AG04450 (cell line): ENCODE measurements around the gene NCKAP1. TPM values are rescaled to one million over a fixed set of nuclear protein-coding genes. Genes with fewer than 3 reads are reported as not detected.
"Not testable (repeated sequence)": the region's sequence is repeated elsewhere in the genome, so short reads cannot be mapped to it uniquely, and the experiment has no call there.

Source experiments
- CTCF ChIA-PET: fragments of 300-600, 350-600 bp; formaldehyde crosslinking; extraction: SDS; loops from one replicate; lab custom pipeline; 2022; ENCODE audit warnings: antibody characterized with exemption, inconsistent platforms; lab: Charles Lee
- POLR2A ChIA-PET: fragments of 350-600 bp; formaldehyde crosslinking; extraction: SDS; loops from one replicate; lab custom pipeline; 2021; ENCODE audit warnings: antibody characterized with exemption, inconsistent platforms; lab: Yijun Ruan, JAX
- DNase-seq: peaks from one replicate; pipeline ENCODE4 v3.0.0-alpha.2; 2011; ENCODE audit warnings: low read depth, low spot score
- H3K27ac ChIP-seq: one replicate; pipeline ENCODE4 v1.5.1; 2012; ENCODE audit warnings: low read depth, low read length, control low read depth
- H3K27me3 ChIP-seq: one replicate; pipeline ENCODE4 v1.6.0; 2012; ENCODE audit warnings: low read length; ENCODE audit not compliant: control insufficient read depth, insufficient read depth
- H3K4me3 ChIP-seq: 2 replicates; pipeline ENCODE4 v1.5.1; 2011; ENCODE audit warnings: mild to moderate bottlenecking, low read depth, low read length, control low read depth
- H3K9me3 ChIP-seq: 2 replicates; pipeline ENCODE4 v1.5.1; 2012; ENCODE audit warnings: low read length; ENCODE audit not compliant: control insufficient read depth, insufficient read depth
- CTCF ChIP-seq: IDR thresholded peaks from 2 replicates; pipeline ENCODE4 v1.5.1; 2011; ENCODE audit warnings: low read depth, low read length, control low read depth, inconsistent platforms
- polyA plus RNA-seq: library from polyadenylated mRNA; depleted of rRNA; stranded (reverse); fragments of >200 nt; gene quantifications from 2 replicates; pipeline ENCODE4 v1.2.3, GENCODE V29; 2011

The NCKAP1 gene
- polyA plus RNA-seq, 1 experiment = 182 TPM

- no peaks in the 10 kb centered on the region for H3K27me3 ChIP-seq
- POLR2A ChIA-PET = no interaction called here
- DNase-seq = no peak
- H3K4me3 ChIP-seq = no peak overlapping the region
- CTCF ChIA-PET = interaction anchor here (0.6 to 1.6 kb wide), 3 partner anchors 8 to 206 kb away, joined by 3 to 8 read pairs (median 5); no protein-coding TSS in a partner anchor
- TF ChIP-seq CTCF = no peak
- H3K27ac ChIP-seq = no peak overlapping the region
- no peaks in the 10 kb centered on the region for H3K9me3 ChIP-seq
Observed at GRCh38 chr2:182971820-182972547, 66.3 kb downstream of the NCKAP1 start.

- no peak for TF ChIP-seq CTCF
- Histone ChIP-seq H3K9me3 (no peaks in the 10 kb centered on the region), H3K4me3 (no peak overlapping the region), H3K27me3 (no peaks in the 10 kb centered on the region), H3K27ac (no peak overlapping the region)
- POLR2A ChIA-PET = no interaction called here
- CTCF ChIA-PET = interaction anchor here (1.0 to 1.6 kb wide), 2 partner anchors 10 to 186 kb away, joined by 5 to 8 read pairs; no protein-coding TSS in a partner anchor
- DNase-seq = no peak
Observed at GRCh38 chr2:182970486-182970885, 67.8 kb downstream of the NCKAP1 start.

GRCh38 chr2:182968493-182968892 is 69.8 kb downstream of the NCKAP1 start:
- no peaks in the 10 kb centered on the region for H3K27me3 ChIP-seq
- no peak for TF ChIP-seq CTCF
- ChIA-PET CTCF (interaction anchor here (1.0 to 1.2 kb wide), 2 partner anchors 12 to 184 kb away, joined by 4 to 7 read pairs; no protein-coding TSS in a partner anchor), POLR2A (no interaction called here)
- no peaks in the 10 kb centered on the region for H3K9me3 ChIP-seq
- DNase-seq = no peak
- H3K27ac ChIP-seq = no peak overlapping the region
- H3K4me3 ChIP-seq = no peak overlapping the region

GRCh38 chr2:182966356-182966755 is 71.9 kb downstream of the NCKAP1 start:
- H3K27ac ChIP-seq, POLR2A ChIA-PET, H3K27me3 ChIP-seq, DNase-seq, H3K4me3 ChIP-seq, H3K9me3 ChIP-seq: not testable (repeated sequence)
- CTCF ChIA-PET = interaction anchor here (0.8 to 1.0 kb wide), 2 partner anchors 13 to 15 kb away, joined by 3 to 5 read pairs; no protein-coding TSS in a partner anchor

- DNase-seq = no peak
- CTCF ChIA-PET = interaction anchor here (1.5 kb wide), 1 partner anchor 199 kb away, joined by 4 read pairs; no protein-coding TSS in a partner anchor
- POLR2A ChIA-PET = interaction anchor here (0.7 kb wide), 1 partner anchor 16 kb away, joined by 3 read pairs; no protein-coding TSS in a partner anchor
- Histone ChIP-seq H3K27me3 (no peaks in the 10 kb centered on the region), H3K4me3 (no peak overlapping the region), H3K9me3 (no peaks in the 10 kb centered on the region), H3K27ac (no peak overlapping the region)
- no peak for TF ChIP-seq CTCF
Observed at GRCh38 chr2:182962641-182963040, 75.6 kb downstream of the NCKAP1 start.

GRCh38 chr2:182960869-182961268 is 77.4 kb downstream of the NCKAP1 start:
- DNase-seq, CTCF ChIA-PET, H3K4me3 ChIP-seq, H3K27ac ChIP-seq, H3K27me3 ChIP-seq, H3K9me3 ChIP-seq, POLR2A ChIA-PET: not testable (repeated sequence)
